Activated effector memory CD4-positive, alpha-beta T cell treated with anti-CD3 and anti-CD28 coated beads, Interleukin-2, amount 50 U/mL, for 16 hours (primary cell): ENCODE data around the gene CYTH4.

ENCODE experiments used
- DNase-seq: peaks from one replicate; pipeline ENCODE4 v3.0.0-alpha.2; 2020

Gene CYTH4

GRCh38 chr22:37331856-37332536 lies 49.7 kb downstream of the CYTH4 start:
- DNase-seq, result no peak

GRCh38 chr22:37333724-37334460 lies 51.6 kb downstream of the CYTH4 start:
- no peak for DNase-seq

- no peak for DNase-seq
Measured at GRCh38 chr22:37334461-37334858, 52.2 kb downstream of the CYTH4 start.

- DNase-seq, result no peak
Measured at GRCh38 chr22:37334859-37335805, 52.8 kb downstream of the CYTH4 start.

- DNase-seq, result no peak
Measured at GRCh38 chr22:37335806-37336199, 53.5 kb downstream of the CYTH4 start.

- DNase-seq, result no peak
Measured at GRCh38 chr22:37336579-37336978, 54.3 kb downstream of the CYTH4 start.

- DNase-seq, result no peak
Measured at GRCh38 chr22:37337204-37337943, 55.1 kb downstream of the CYTH4 start.

- no peak for DNase-seq
Measured at GRCh38 chr22:37338539-37339246, 56.4 kb downstream of the CYTH4 start.

GRCh38 chr22:37340331-37341262 lies 58.3 kb downstream of the CYTH4 start:
- DNase-seq, result no peak

- DNase-seq, result no peak
Measured at GRCh38 chr22:37342065-37342464, 59.8 kb downstream of the CYTH4 start.

GRCh38 chr22:37343348-37343747 lies 61.0 kb downstream of the CYTH4 start:
- no peak for DNase-seq

- no peak for DNase-seq
Measured at GRCh38 chr22:37343863-37344734, 61.8 kb downstream of the CYTH4 start.

- no peak for DNase-seq
Measured at GRCh38 chr22:37344735-37345449, 62.6 kb downstream of the CYTH4 start.

- no peak for DNase-seq
Measured at GRCh38 chr22:37345863-37346504, 63.7 kb downstream of the CYTH4 start.

- no peak for DNase-seq
Measured at GRCh38 chr22:37346505-37346895, 64.2 kb downstream of the CYTH4 start.

- no peak for DNase-seq
Measured at GRCh38 chr22:37349043-37349814, 66.9 kb downstream of the CYTH4 start.

- no peak for DNase-seq
Measured at GRCh38 chr22:37351232-37351631, 68.9 kb downstream of the CYTH4 start.

GRCh38 chr22:37352481-37352880 lies 70.2 kb downstream of the CYTH4 start:
- DNase-seq, result no peak
